ENCODE results near the gene KCMF1. TPM values are rescaled to one million over a fixed set of nuclear protein-coding genes. Genes with fewer than 3 reads are reported as not detected.

The KCMF1 gene
- total and polyA plus RNA-seq, 2 of the 13 experiments (the other 11 are each of a cell fraction or from before 2014, with no cell fraction given) = 62.1 to 116 TPM

DNA sequence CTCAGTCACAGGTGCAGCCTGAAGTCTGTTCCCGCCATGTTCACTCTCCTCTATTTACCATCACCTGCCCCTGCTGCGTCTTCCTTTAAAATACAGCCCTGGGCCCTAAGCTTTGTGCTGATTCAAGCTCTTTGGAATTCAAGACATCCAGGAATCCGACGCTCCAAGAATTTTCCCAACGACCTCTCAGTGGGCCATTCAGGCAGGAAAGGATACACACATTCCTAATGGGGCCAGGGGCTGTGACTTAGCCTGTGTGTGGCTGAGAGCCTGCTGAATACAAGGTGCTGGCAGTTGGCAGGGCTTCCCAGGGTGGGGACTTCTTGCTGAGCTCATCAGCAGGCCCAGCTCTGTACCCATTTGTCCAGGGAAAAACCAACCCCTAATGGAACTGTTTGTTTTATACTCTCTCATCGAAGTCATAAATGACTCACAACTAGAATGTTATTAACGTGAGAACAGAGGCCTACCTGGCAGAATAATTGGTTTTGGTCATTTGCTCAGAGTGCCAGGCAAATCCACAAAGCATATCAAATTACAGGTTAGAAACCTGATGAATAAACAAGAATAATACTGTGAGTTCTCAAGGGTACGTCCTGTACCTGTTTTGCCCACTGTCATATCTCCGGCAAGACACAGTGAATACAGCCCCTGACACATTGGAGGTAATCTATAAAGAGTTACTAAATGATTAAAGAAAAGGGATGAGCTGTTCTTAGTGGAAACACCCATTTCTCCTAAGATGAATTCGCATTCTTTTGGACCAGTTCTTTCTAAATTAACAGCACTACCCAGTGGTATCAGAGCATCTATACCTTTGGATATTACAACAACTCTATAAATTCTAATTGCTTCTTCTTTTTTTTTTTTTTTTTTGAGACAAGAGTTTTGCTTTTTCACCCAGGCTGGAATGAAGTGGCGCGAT, 12.6 kb upstream of the KCMF1 start (continued):
- TF ChIP-seq ARID4A (CRISPR knock-in tag; IDR thresholded peaks at IDR 0.05; ENCODE audit: borderline replicate concordance) (no peak), HCFC1 (IDR thresholded peaks at IDR 0.05; ENCODE audit: low read depth, low read length) (no peak), SMARCE1 (IDR thresholded peaks at IDR 0.05; ENCODE audit: borderline replicate concordance) (no peak), RXRB (CRISPR knock-in tag; IDR thresholded peaks at IDR 0.05; ENCODE audit: borderline replicate concordance) (no peak), RAD21 (CRISPR knock-in tag; IDR thresholded peaks at IDR 0.05) (no peak), RARA (CRISPR knock-in tag; IDR thresholded peaks at IDR 0.05) (peak; percentile 35; the same call in 1 of the 2 replicates), POLR2AphosphoS2 (IDR thresholded peaks at IDR 0.05; ENCODE audit: low read depth, low read length) (no peak), FOXK2 (IDR thresholded peaks at IDR 0.05) (no peak), JARID2 (CRISPR knock-in tag; IDR thresholded peaks at IDR 0.05; ENCODE audit: insufficient replicate concordance) (no peak), KIAA2018 (CRISPR knock-in tag; IDR thresholded peaks at IDR 0.05; ENCODE audit: borderline replicate concordance) (no peak), ZNF569 (CRISPR knock-in tag; IDR thresholded peaks at IDR 0.05; ENCODE audit: borderline replicate concordance) (no peak), ZNF468 (CRISPR knock-in tag; IDR thresholded peaks at IDR 0.05) (no peak), ZNF33A (CRISPR knock-in tag; IDR thresholded peaks at IDR 0.05; ENCODE audit: borderline replicate concordance) (no peak)
- TF ChIP-seq, protein P1, sequence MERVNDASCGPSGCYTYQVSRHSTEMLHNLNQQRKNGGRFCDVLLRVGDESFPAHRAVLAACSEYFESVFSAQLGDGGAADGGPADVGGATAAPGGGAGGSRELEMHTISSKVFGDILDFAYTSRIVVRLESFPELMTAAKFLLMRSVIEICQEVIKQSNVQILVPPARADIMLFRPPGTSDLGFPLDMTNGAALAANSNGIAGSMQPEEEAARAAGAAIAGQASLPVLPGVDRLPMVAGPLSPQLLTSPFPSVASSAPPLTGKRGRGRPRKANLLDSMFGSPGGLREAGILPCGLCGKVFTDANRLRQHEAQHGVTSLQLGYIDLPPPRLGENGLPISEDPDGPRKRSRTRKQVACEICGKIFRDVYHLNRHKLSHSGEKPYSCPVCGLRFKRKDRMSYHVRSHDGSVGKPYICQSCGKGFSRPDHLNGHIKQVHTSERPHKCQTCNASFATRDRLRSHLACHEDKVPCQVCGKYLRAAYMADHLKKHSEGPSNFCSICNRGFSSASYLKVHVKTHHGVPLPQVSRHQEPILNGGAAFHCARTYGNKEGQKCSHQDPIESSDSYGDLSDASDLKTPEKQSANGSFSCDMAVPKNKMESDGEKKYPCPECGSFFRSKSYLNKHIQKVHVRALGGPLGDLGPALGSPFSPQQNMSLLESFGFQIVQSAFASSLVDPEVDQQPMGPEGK (CRISPR knock-in tag; IDR thresholded peaks at IDR 0.05) = no peak
